Measurements from ENCODE around the gene BLMH. TPM values are rescaled to one million over a fixed set of nuclear protein-coding genes. Genes with fewer than 3 reads are reported as not detected.

The BLMH gene
- total and polyA plus RNA-seq, 2 experiments from 2014 or later: 36.4 to 58.7 TPM

DNA sequence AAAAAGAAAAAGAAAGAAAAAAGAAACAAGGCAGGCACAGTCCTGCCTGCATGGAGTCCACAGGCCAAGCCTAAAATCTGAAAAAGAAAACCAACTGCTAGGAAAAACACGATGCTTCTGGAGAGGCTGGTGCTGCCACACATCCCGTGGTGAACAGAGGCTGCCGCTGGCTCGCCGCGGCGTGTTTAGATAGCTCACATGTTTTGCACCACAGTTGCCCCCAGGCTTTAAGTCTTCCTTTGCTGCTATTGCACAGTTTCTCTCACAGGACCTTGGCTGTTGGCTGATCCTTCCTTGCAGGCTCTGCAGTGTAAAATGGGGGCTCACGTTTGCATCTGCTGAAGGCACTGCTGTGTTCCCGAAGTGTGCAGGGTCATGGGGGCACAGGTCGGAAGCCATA lies 64.9 kb downstream of the BLMH start:
- Histone ChIP-seq H3K36me3 (ENCODE audit: insufficient read depth) (no peaks in the 10 kb centered on the region), H3K4me2 (no peak overlapping the region), H3K27ac (ENCODE audit: low read depth) (no peak overlapping the region), H3K79me2 (replicated peaks; ENCODE audit: insufficient read depth) (no peaks in the 10 kb centered on the region), H2AFZ (no peak overlapping the region), H3K9me2 (ENCODE audit: insufficient read depth) (no peaks in the 10 kb centered on the region), H3K4me1 (ENCODE audit: insufficient read depth) (no peaks in the 10 kb centered on the region), H3F3A (replicated peaks; ENCODE audit: low read depth) (no peaks in the 10 kb centered on the region), H3K27me3 (ENCODE audit: insufficient read depth) (0 out of 2 replicates have a peak, but pooled peaks cover 3% of the 10 kb centered on the region), H4K20me1 (replicated peaks; ENCODE audit: insufficient read depth) (no peaks in the 10 kb centered on the region), H3K4me3 (no peak overlapping the region)
- no peaks in the 10 kb centered on the region for H3K36me3 Mint-ChIP-seq (ENCODE audit: low read depth)
- H3K27me3 Mint-ChIP-seq (ENCODE audit: insufficient read depth, low read depth, poor library complexity): peaks cover 7% of the 10 kb centered on the region
- no peak overlapping the region for H3K27ac Mint-ChIP-seq
- ATAC-seq (no peak), DNase-seq (ENCODE audit: low spot score) (no peak)
- TF ChIP-seq STAT1 (IDR thresholded peaks at IDR 0.05; ENCODE audit: unreplicated experiment) (no peak), POLR2AphosphoS5 (IDR thresholded peaks at IDR 0.05; ENCODE audit: low read depth) (no peak), ZNF114 (CRISPR knock-in tag; IDR thresholded peaks at IDR 0.05) (no peak), ZNF331 (CRISPR knock-in tag; IDR thresholded peaks at IDR 0.05; ENCODE audit: low read depth) (no peak), NANOG (IDR thresholded peaks at IDR 0.05; ENCODE audit: borderline replicate concordance) (no peak), CREB1 (CRISPR knock-in tag; IDR thresholded peaks at IDR 0.05; ENCODE audit: low read depth) (no peak), JUNB (IDR thresholded peaks at IDR 0.05; ENCODE audit: unreplicated experiment) (no peak), EZH2phosphoT487 (IDR thresholded peaks at IDR 0.05; ENCODE audit: unreplicated experiment) (no peak), EZH2 (IDR thresholded peaks at IDR 0.05; ENCODE audit: low read depth, unreplicated experiment) (no peak)
- TF ChIP-seq, protein P1, sequence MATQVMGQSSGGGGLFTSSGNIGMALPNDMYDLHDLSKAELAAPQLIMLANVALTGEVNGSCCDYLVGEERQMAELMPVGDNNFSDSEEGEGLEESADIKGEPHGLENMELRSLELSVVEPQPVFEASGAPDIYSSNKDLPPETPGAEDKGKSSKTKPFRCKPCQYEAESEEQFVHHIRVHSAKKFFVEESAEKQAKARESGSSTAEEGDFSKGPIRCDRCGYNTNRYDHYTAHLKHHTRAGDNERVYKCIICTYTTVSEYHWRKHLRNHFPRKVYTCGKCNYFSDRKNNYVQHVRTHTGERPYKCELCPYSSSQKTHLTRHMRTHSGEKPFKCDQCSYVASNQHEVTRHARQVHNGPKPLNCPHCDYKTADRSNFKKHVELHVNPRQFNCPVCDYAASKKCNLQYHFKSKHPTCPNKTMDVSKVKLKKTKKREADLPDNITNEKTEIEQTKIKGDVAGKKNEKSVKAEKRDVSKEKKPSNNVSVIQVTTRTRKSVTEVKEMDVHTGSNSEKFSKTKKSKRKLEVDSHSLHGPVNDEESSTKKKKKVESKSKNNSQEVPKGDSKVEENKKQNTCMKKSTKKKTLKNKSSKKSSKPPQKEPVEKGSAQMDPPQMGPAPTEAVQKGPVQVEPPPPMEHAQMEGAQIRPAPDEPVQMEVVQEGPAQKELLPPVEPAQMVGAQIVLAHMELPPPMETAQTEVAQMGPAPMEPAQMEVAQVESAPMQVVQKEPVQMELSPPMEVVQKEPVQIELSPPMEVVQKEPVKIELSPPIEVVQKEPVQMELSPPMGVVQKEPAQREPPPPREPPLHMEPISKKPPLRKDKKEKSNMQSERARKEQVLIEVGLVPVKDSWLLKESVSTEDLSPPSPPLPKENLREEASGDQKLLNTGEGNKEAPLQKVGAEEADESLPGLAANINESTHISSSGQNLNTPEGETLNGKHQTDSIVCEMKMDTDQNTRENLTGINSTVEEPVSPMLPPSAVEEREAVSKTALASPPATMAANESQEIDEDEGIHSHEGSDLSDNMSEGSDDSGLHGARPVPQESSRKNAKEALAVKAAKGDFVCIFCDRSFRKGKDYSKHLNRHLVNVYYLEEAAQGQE (IDR thresholded peaks at IDR 0.05; ENCODE audit: unreplicated experiment): no peak
- TF ChIP-seq, protein P2, sequence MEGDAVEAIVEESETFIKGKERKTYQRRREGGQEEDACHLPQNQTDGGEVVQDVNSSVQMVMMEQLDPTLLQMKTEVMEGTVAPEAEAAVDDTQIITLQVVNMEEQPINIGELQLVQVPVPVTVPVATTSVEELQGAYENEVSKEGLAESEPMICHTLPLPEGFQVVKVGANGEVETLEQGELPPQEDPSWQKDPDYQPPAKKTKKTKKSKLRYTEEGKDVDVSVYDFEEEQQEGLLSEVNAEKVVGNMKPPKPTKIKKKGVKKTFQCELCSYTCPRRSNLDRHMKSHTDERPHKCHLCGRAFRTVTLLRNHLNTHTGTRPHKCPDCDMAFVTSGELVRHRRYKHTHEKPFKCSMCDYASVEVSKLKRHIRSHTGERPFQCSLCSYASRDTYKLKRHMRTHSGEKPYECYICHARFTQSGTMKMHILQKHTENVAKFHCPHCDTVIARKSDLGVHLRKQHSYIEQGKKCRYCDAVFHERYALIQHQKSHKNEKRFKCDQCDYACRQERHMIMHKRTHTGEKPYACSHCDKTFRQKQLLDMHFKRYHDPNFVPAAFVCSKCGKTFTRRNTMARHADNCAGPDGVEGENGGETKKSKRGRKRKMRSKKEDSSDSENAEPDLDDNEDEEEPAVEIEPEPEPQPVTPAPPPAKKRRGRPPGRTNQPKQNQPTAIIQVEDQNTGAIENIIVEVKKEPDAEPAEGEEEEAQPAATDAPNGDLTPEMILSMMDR (conservative IDR thresholded peaks at IDR 0.05; ENCODE audit: low read depth in 2 of 2): no peak
- TF ChIP-seq, protein P3, sequence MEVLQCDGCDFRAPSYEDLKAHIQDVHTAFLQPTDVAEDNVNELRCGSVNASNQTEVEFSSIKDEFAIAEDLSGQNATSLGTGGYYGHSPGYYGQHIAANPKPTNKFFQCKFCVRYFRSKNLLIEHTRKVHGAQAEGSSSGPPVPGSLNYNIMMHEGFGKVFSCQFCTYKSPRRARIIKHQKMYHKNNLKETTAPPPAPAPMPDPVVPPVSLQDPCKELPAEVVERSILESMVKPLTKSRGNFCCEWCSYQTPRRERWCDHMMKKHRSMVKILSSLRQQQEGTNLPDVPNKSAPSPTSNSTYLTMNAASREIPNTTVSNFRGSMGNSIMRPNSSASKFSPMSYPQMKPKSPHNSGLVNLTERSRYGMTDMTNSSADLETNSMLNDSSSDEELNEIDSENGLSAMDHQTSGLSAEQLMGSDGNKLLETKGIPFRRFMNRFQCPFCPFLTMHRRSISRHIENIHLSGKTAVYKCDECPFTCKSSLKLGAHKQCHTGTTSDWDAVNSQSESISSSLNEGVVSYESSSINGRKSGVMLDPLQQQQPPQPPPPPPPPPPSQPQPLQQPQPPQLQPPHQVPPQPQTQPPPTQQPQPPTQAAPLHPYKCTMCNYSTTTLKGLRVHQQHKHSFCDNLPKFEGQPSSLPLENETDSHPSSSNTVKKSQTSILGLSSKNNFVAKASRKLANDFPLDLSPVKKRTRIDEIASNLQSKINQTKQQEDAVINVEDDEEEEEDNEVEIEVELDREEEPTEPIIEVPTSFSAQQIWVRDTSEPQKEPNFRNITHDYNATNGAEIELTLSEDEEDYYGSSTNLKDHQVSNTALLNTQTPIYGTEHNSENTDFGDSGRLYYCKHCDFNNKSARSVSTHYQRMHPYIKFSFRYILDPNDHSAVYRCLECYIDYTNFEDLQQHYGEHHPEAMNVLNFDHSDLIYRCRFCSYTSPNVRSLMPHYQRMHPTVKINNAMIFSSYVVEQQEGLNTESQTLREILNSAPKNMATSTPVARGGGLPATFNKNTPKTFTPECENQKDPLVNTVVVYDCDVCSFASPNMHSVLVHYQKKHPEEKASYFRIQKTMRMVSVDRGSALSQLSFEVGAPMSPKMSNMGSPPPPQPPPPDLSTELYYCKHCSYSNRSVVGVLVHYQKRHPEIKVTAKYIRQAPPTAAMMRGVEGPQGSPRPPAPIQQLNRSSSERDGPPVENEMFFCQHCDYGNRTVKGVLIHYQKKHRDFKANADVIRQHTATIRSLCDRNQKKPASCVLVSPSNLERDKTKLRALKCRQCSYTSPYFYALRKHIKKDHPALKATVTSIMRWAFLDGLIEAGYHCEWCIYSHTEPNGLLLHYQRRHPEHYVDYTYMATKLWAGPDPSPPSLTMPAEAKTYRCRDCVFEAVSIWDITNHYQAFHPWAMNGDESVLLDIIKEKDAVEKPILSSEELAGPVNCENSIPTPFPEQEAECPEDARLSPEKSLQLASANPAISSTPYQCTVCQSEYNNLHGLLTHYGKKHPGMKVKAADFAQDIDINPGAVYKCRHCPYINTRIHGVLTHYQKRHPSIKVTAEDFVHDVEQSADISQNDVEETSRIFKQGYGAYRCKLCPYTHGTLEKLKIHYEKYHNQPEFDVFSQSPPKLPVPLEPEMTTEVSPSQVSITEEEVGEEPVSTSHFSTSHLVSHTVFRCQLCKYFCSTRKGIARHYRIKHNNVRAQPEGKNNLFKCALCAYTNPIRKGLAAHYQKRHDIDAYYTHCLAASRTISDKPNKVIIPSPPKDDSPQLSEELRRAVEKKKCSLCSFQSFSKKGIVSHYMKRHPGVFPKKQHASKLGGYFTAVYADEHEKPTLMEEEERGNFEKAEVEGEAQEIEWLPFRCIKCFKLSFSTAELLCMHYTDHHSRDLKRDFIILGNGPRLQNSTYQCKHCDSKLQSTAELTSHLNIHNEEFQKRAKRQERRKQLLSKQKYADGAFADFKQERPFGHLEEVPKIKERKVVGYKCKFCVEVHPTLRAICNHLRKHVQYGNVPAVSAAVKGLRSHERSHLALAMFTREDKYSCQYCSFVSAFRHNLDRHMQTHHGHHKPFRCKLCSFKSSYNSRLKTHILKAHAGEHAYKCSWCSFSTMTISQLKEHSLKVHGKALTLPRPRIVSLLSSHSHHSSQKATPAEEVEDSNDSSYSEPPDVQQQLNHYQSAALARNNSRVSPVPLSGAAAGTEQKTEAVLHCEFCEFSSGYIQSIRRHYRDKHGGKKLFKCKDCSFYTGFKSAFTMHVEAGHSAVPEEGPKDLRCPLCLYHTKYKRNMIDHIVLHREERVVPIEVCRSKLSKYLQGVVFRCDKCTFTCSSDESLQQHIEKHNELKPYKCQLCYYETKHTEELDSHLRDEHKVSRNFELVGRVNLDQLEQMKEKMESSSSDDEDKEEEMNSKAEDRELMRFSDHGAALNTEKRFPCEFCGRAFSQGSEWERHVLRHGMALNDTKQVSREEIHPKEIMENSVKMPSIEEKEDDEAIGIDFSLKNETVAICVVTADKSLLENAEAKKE (CRISPR knock-in tag; IDR thresholded peaks at IDR 0.05): no peak
- TF ChIP-seq, protein P4, sequence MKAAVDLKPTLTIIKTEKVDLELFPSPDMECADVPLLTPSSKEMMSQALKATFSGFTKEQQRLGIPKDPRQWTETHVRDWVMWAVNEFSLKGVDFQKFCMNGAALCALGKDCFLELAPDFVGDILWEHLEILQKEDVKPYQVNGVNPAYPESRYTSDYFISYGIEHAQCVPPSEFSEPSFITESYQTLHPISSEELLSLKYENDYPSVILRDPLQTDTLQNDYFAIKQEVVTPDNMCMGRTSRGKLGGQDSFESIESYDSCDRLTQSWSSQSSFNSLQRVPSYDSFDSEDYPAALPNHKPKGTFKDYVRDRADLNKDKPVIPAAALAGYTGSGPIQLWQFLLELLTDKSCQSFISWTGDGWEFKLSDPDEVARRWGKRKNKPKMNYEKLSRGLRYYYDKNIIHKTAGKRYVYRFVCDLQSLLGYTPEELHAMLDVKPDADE (IDR thresholded peaks at IDR 0.05): no peak
- no peaks in the 10 kb centered on the region for H3K9me3 Mint-ChIP-seq
- no peak overlapping the region for H3K4me3 Mint-ChIP-seq
- peaks cover 7% of the 10 kb centered on the region for H3K4me1 Mint-ChIP-seq
